Measurements from ENCODE around the gene MYF6. TPM values are rescaled to one million over a fixed set of nuclear protein-coding genes. Genes with fewer than 3 reads are reported as not detected.

MYF6 gene
- total and polyA plus RNA-seq, 2 donors (not counting 1 experiment from before 2014, with no cell fraction given) = not detected

DNA sequence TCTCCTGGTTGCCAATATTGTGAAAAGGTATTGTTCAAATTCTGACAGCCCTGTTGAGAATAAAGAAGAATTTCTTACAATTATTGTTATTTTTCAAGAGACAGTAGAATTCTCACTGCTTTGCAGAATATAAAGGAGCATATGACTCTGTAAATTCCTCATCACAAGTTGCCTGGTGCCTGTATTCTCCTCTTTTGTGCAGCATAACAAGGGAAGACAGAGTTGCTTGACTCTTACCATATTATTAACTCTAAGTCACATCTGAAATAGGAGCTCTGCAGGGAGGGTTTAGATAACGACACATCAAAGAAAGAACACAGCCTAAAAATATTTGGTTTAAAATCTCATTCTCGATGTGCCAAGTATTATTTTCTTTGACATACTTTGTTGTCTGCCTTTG is 40.4 kb downstream of the MYF6 start:
- CTCF ChIA-PET = no interaction called here

DNA sequence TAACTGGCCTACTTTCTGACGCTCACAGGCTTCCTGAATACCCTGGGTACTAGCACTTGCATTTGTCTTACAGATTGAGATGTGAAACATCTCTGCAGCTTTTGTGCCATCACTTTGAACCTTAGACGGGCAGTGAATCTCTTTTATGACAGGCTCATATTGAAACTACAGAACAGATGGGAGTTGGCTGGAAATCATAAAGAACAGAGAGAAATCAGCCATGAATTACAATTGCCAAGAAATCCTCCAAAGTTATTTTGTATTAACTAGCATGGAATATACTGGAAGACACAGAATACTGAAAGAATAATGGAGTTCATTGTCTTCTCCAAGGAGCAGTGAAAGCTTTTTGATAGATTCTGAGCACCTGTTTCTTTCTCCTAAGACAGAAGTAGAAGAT is 42.0 kb downstream of the MYF6 start:
- TF ChIP-seq, protein P1, sequence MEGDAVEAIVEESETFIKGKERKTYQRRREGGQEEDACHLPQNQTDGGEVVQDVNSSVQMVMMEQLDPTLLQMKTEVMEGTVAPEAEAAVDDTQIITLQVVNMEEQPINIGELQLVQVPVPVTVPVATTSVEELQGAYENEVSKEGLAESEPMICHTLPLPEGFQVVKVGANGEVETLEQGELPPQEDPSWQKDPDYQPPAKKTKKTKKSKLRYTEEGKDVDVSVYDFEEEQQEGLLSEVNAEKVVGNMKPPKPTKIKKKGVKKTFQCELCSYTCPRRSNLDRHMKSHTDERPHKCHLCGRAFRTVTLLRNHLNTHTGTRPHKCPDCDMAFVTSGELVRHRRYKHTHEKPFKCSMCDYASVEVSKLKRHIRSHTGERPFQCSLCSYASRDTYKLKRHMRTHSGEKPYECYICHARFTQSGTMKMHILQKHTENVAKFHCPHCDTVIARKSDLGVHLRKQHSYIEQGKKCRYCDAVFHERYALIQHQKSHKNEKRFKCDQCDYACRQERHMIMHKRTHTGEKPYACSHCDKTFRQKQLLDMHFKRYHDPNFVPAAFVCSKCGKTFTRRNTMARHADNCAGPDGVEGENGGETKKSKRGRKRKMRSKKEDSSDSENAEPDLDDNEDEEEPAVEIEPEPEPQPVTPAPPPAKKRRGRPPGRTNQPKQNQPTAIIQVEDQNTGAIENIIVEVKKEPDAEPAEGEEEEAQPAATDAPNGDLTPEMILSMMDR (IDR thresholded peaks at IDR 0.05) = no peak
- TF ChIP-seq EZH2 (IDR thresholded peaks at IDR 0.05; ENCODE audit: borderline replicate concordance, insufficient read depth, low read depth, low read length, poor library complexity, severe bottlenecking) = no peak
- no peak overlapping the region for H3K4me3 ChIP-seq (ENCODE audit: control extremely low read depth in 1 of 5, extremely low read depth in 1 of 5, insufficient read depth in 1 of 5, low read depth in 2 of 5, low read length in 4 of 5)
- Mint-ChIP-seq H3K4me3 (no peak overlapping the region), H3K27ac (no peak overlapping the region), H3K9me3 (ENCODE audit: insufficient read depth) (no peaks in the 10 kb centered on the region), H3K4me1 (no peaks in the 10 kb centered on the region), H3K27me3 (no peaks in the 10 kb centered on the region)
- WGBS (ENCODE audit: insufficient coverage) = 93% methylated on average over 2 of the region's 2 CpGs
- no peak overlapping the region for H3K27ac ChIP-seq (ENCODE audit: low read length in 2 of 2)
- H3K27me3 ChIP-seq (replicated peaks in 1 of 4; ENCODE audit: control extremely low read depth in 1 of 4, control insufficient read depth in 3 of 4, insufficient read depth in 4 of 4, low read length in 3 of 4) = no peaks in the 10 kb centered on the region
- ChIA-PET CTCF (no interaction called here), POLR2A (no interaction called here)
- intact Hi-C loops (cut with micrococcal nuclease) = no loop called here
- H3K9ac ChIP-seq (ENCODE audit: low read length) = no peak overlapping the region
- no peaks in the 10 kb centered on the region for H3K36me3 ChIP-seq (replicated peaks in 1 of 2; ENCODE audit: control extremely low read depth in 1 of 2, control insufficient read depth in 1 of 2, extremely low read depth in 1 of 2, insufficient read depth in 2 of 2, low read length in 1 of 2)
- no peak overlapping the region for H3K4me2 ChIP-seq (replicated peaks; ENCODE audit: low read depth, low read length, poor library complexity, severe bottlenecking)
- DNase-seq (no peak), ATAC-seq (ENCODE audit: low read depth) (no peak)
- H3K9me3 ChIP-seq (ENCODE audit: control extremely low read depth in 1 of 3, control insufficient read depth in 2 of 3, insufficient read depth in 1 of 3, low read length in 2 of 3) = no peaks in the 10 kb centered on the region
- no peaks in the 10 kb centered on the region for H3K79me2 ChIP-seq (ENCODE audit: control insufficient read depth, insufficient read depth, low read length)
- no peaks in the 10 kb centered on the region for H4K20me1 ChIP-seq (ENCODE audit: control insufficient read depth, insufficient read depth, low read length, poor library complexity, severe bottlenecking)
- no peak overlapping the region for H2AFZ ChIP-seq (ENCODE audit: insufficient read depth, low read depth, low read length, poor library complexity, severe bottlenecking)
- no peaks in the 10 kb centered on the region for H3K4me1 ChIP-seq (ENCODE audit: control insufficient read depth in 2 of 2, insufficient read depth in 2 of 2, low read length in 2 of 2)

More for the DNA sequence above, 40.4 kb downstream of the MYF6 start:
- Mint-ChIP-seq H3K4me3 (no peak overlapping the region), H3K4me1 (no peaks in the 10 kb centered on the region), H3K27me3 (no peaks in the 10 kb centered on the region), H3K27ac (no peak overlapping the region), H3K9me3 (ENCODE audit: insufficient read depth) (no peaks in the 10 kb centered on the region)
- H3K79me2 ChIP-seq (ENCODE audit: control insufficient read depth, insufficient read depth, low read length) = no peaks in the 10 kb centered on the region
- intact Hi-C loops (cut with micrococcal nuclease) = no loop called here
- H3K4me3 ChIP-seq (ENCODE audit: control extremely low read depth in 1 of 5, extremely low read depth in 1 of 5, insufficient read depth in 1 of 5, low read depth in 2 of 5, low read length in 4 of 5) = no peak overlapping the region
- H3K9me3 ChIP-seq (ENCODE audit: control extremely low read depth in 1 of 3, control insufficient read depth in 2 of 3, insufficient read depth in 1 of 3, low read length in 2 of 3) = no peaks in the 10 kb centered on the region
- H3K27me3 ChIP-seq (replicated peaks in 1 of 4; ENCODE audit: control extremely low read depth in 1 of 4, control insufficient read depth in 3 of 4, insufficient read depth in 4 of 4, low read length in 3 of 4) = no peaks in the 10 kb centered on the region
- no peak overlapping the region for H3K27ac ChIP-seq (ENCODE audit: low read length in 2 of 2)
- POLR2A ChIA-PET = no interaction called here
- no peak for ATAC-seq (ENCODE audit: low read depth)
- H3K4me1 ChIP-seq (ENCODE audit: control insufficient read depth in 2 of 2, insufficient read depth in 2 of 2, low read length in 2 of 2) = no peaks in the 10 kb centered on the region
- no peak overlapping the region for H3K4me2 ChIP-seq (replicated peaks; ENCODE audit: low read depth, low read length, poor library complexity, severe bottlenecking)
- H4K20me1 ChIP-seq (ENCODE audit: control insufficient read depth, insufficient read depth, low read length, poor library complexity, severe bottlenecking) = no peaks in the 10 kb centered on the region
- TF ChIP-seq, protein P1 (IDR thresholded peaks at IDR 0.05) = no peak
- no peak for TF ChIP-seq EZH2 (IDR thresholded peaks at IDR 0.05; ENCODE audit: borderline replicate concordance, insufficient read depth, low read depth, low read length, poor library complexity, severe bottlenecking)
- no peak overlapping the region for H3K9ac ChIP-seq (ENCODE audit: low read length)
- DNase-seq = no peak
- no peak overlapping the region for H2AFZ ChIP-seq (ENCODE audit: insufficient read depth, low read depth, low read length, poor library complexity, severe bottlenecking)
- no peaks in the 10 kb centered on the region for H3K36me3 ChIP-seq (replicated peaks in 1 of 2; ENCODE audit: control extremely low read depth in 1 of 2, control insufficient read depth in 1 of 2, extremely low read depth in 1 of 2, insufficient read depth in 2 of 2, low read length in 1 of 2)
- WGBS (ENCODE audit: insufficient coverage) = no CpG with 5 or more reads among the region's 2 CpGs

All from B cell (primary cell).